Kidney tubule cell (primary cell): ENCODE data around the gene AP4M1.
"Not testable (repeated sequence)": the region's sequence is repeated elsewhere in the genome, so short reads cannot be mapped to it uniquely, and the experiment has no call there.

ENCODE experiments used
- DNase-seq: peaks from one replicate; pipeline ENCODE4 v3.0.0-alpha.2; 2018; ENCODE audit warnings: low spot score

AP4M1 gene

GRCh38 chr7:100132126-100132525, 30.7 kb downstream of the AP4M1 start:
- no peak for DNase-seq

- peak; percentile 70 for DNase-seq
These were observed 31.3 kb downstream of the AP4M1 start for GRCh38 chr7:100132697-100133151.

DNA sequence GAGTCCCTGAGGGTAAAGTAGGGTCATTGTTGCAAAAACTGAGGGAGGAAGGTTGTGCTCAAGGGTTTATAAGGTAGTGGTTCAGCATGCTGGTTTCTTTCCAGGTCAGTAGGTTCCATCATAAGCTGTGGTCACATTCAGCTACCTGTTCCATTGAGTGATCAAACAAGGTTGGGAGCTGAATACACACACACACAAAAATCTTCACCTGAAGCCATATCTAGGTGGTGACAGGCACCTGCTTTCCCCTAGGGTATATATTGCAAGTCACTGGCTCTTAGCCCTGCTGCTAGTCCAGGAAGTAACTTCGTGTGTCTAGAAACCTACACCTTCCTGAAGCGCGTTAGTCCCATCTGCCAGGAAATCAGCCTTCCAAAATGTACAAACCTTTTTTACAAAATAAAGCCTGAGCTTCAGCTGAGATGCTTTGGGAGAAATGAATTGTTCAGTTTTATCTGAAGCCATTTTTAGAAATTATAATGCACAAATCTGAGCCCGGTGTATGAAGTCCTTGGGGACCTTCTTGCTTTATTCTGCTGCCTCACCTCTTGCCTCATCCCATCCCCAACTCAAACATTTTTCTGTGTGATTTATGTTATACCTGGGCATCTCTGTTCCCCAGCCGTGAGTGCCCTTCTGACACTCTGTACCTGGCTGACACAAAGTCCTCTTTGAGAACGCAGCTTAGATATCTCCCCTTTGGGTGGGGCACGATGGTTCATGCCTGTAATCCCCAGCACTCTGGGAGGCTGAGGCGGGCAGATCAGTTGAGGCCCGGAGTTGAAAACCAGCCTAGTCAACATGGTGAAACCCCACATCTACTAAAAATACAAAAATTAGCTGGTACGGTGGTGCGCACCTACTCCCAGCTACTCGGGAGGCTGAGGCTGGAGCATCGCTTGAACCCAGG, 36.7 kb downstream of the AP4M1 start:
- DNase-seq: peak; percentile 85

DNA sequence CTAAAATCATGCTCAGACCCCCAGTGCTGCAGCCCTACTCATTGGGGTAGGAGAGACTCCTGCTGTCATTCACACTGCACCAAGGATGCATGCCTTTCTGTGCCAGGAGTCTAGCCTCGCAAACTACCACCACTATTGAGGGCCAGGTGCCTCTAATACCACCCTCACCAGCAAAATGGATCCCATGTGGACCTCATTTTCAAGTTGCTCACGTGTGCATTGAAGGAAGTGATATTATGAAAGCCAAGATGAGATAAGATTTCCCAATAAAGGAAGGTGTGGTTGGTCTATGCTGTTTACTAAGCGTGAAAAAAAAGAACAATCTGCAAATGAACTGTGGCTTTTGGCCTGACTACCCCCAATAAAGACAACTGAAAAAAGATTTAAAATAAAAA, 40.1 kb downstream of the AP4M1 start:
- no peak for DNase-seq

- DNase-seq: no peak
These were observed 41.0 kb downstream of the AP4M1 start for GRCh38 chr7:100142461-100142860.

- DNase-seq: not testable (repeated sequence)
These were observed 44.9 kb downstream of the AP4M1 start for GRCh38 chr7:100146350-100146749.

DNA sequence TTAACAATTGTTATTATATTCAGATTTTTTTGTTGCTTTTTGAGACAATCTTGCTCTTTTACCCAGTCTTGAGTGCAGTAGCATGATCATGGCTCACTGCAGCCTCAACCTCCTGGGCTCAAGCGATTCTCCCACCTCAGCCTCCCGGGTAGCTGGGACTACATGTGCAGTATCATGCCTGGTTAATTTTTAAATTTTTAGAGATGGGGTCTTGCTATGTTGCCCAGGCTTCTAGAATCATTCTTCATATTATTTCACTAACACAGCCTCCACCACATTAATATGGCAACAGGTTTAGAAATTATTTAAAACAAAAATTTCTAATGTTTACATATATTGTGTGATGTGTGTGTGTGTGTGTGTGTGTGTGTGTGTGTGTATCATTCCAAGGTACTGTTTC, 45.8 kb downstream of the AP4M1 start:
- no peak for DNase-seq

- no peak for DNase-seq
These were observed 46.7 kb downstream of the AP4M1 start for GRCh38 chr7:100148225-100148558.

DNA sequence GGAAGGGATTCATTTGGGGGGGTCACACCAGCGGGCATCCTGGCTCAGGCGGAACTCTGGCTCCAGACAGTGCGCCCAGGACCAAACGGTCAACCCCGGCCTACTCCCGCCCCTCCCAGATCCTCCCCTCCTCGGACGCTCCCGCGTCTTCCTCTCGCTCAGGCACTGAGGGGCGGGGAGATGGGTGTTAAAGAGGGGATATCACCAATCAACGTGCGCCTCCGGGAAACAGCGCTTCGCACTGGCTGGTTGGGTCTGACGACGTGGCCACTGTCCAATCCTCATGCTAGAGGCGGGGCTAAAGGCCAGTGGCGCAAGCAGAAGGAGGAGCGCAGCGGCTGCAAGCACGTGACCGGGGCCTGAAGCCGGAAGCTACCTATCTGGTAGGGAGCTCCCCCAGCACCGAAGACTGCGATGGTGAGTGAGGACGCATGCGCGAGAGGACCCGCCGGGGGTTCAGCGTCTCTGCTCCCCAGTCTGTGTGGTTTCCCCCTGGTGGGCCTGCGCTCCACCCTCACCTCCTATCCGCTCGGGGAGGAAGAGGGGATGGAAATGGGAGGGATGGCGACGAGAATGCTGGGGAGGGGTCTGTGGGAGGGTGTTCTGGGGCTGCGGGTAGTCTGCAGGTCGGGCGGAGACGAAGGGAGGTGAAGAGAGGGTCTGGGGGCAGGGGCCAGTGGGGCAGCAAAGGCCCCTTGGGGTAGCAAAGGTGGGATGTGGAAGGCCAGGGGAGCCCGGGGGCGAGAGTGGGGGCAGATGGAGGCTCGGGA, 47.3 kb downstream of the AP4M1 start, which contains the start of gene LAMTOR4:
LAMTOR4 (plus strand) TSS at position 360 of the 770 bp plus-strand sequence; CDS start at position 415, 55 bp downstream.
- DNase-seq: peak; percentile 100

DNA sequence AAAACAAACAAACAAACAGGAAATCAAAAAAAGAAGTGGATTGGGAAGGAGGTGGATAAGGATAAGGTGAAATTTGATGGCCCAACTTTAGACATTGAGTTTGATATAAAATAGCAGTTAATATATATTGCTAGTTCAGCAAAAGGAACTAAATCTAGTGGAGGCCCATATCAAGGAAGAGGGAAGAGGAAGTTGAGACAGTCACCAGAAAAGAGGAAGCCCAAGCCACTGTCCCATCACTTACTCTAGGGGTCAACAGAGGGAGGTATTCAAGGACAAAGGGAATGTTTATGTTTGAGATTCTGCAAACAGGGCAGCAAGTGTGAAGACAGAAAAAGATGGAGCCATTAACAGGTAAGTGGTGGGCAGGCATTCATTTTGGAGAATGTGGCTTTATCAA, 51.0 kb downstream of the AP4M1 start:
- DNase-seq: no peak

- DNase-seq: no peak
These were observed 51.7 kb downstream of the AP4M1 start for GRCh38 chr7:100152937-100153666.

GRCh38 chr7:100153708-100154535, 52.5 kb downstream of the AP4M1 start:
- no peak for DNase-seq

GRCh38 chr7:100154651-100155491, 53.4 kb downstream of the AP4M1 start:
- no peak for DNase-seq

GRCh38 chr7:100155553-100156317, 54.3 kb downstream of the AP4M1 start:
- DNase-seq: no peak

DNA sequence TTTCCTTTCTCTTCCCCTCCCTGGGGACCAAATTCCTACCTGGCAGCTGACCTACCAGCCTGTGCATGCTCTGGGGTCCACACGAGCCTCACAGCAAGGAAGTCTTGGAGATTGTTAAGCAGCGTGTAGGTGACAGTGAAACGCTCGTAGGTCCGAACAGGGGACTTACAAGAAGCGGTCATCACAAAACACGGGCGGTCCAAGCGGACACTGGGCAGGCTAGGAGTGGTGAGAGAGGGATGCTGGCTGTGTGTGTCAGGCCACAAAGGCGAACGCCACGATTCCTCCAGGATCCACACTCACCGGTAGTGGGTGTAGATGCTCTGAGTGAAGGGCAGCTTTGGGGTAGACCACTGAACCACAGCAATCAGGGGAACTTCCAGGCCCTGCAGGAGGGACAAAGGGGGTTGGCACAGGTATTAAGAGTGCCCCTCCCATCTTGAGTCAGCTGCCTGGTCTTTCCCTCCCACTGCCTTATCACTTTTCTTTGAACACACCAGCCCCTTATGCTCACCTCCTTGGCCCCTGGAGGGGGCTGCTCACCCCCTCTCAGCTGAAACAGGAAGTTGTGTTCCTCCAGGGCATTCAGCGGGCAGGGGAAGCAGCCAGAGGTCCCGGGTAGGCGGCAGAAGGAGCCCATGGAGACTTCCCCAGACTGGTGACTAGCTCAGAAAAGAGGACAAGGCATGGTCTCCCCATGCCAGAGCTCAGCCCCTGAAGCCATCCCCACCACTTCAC, 55.1 kb downstream of the AP4M1 start:
- DNase-seq: no peak

GRCh38 chr7:100157069-100157333, 55.6 kb downstream of the AP4M1 start:
- DNase-seq: no peak

- DNase-seq: peak; percentile 94
These were observed 56.1 kb downstream of the AP4M1 start for GRCh38 chr7:100157334-100158228.
